ENCODE data around the gene PCDHGC4.

The PCDHGC4 gene

DNA sequence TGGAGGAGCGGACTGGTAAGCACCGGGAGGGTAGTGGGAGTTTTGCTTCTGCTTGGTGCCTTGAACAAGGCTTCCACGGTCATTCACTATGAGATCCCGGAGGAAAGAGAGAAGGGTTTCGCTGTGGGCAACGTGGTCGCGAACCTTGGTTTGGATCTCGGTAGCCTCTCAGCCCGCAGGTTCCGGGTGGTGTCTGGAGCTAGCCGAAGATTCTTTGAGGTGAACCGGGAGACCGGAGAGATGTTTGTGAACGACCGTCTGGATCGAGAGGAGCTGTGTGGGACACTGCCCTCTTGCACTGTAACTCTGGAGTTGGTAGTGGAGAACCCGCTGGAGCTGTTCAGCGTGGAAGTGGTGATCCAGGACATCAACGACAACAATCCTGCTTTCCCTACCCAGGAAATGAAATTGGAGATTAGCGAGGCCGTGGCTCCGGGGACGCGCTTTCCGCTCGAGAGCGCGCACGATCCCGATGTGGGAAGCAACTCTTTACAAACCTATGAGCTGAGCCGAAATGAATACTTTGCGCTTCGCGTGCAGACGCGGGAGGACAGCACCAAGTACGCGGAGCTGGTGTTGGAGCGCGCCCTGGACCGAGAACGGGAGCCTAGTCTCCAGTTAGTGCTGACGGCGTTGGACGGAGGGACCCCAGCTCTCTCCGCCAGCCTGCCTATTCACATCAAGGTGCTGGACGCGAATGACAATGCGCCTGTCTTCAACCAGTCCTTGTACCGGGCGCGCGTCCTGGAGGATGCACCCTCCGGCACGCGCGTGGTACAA is 8.5 kb upstream of the PCDHGC4 start:
- TF ChIP-seq, protein P1, sequence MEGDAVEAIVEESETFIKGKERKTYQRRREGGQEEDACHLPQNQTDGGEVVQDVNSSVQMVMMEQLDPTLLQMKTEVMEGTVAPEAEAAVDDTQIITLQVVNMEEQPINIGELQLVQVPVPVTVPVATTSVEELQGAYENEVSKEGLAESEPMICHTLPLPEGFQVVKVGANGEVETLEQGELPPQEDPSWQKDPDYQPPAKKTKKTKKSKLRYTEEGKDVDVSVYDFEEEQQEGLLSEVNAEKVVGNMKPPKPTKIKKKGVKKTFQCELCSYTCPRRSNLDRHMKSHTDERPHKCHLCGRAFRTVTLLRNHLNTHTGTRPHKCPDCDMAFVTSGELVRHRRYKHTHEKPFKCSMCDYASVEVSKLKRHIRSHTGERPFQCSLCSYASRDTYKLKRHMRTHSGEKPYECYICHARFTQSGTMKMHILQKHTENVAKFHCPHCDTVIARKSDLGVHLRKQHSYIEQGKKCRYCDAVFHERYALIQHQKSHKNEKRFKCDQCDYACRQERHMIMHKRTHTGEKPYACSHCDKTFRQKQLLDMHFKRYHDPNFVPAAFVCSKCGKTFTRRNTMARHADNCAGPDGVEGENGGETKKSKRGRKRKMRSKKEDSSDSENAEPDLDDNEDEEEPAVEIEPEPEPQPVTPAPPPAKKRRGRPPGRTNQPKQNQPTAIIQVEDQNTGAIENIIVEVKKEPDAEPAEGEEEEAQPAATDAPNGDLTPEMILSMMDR (IDR thresholded peaks at IDR 0.05), result no peak

DNA sequence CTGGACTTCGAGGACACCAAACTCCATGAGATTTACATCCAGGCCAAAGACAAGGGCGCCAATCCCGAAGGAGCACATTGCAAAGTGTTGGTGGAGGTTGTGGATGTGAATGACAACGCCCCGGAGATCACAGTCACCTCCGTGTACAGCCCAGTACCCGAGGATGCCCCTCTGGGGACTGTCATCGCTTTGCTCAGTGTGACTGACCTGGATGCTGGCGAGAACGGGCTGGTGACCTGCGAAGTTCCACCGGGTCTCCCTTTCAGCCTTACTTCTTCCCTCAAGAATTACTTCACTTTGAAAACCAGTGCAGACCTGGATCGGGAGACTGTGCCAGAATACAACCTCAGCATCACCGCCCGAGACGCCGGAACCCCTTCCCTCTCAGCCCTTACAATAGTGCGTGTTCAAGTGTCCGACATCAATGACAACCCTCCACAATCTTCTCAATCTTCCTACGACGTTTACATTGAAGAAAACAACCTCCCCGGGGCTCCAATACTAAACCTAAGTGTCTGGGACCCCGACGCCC is 7.7 kb upstream of the PCDHGC4 start:
- TF ChIP-seq, protein P1 (IDR thresholded peaks at IDR 0.05), result no peak

DNA sequence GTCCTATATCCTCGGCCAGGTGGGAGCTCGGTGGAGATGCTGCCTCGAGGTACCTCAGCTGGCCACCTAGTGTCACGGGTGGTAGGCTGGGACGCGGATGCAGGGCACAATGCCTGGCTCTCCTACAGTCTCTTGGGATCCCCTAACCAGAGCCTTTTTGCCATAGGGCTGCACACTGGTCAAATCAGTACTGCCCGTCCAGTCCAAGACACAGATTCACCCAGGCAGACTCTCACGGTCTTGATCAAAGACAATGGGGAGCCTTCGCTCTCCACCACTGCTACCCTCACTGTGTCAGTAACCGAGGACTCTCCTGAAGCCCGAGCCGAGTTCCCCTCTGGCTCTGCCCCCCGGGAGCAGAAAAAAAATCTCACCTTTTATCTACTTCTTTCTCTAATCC is 7.0 kb upstream of the PCDHGC4 start:
- TF ChIP-seq, protein P1 (IDR thresholded peaks at IDR 0.05), result no peak

DNA sequence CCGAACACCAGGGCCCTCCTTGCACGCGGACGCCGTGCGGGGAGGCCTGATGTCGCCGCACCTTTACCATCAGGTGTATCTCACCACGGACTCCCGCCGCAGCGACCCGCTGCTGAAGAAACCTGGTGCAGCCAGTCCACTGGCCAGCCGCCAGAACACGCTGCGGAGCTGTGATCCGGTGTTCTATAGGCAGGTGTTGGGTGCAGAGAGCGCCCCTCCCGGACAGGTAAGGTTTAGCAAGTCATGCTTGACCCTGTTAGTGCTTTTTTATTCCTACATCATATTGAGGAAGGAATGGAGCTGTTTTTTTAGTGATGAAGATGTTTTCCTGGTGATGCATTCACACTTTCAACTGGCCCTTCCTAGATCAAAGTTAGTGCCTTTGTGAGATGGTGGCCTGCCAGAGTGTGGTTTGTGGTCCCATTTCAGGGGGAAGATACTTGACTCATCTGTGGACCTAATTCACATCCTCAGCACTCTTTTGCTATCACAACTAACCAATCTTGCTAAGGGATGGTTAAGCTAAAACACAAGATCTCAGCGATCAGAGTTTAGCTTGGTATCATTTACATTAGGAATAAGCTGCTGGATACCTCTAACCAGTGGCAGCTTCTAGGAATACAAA is 6.4 kb upstream of the PCDHGC4 start:
- TF ChIP-seq, protein P1 (IDR thresholded peaks at IDR 0.05), result peak; percentile 31; the same call in 1 of the 2 replicates

DNA sequence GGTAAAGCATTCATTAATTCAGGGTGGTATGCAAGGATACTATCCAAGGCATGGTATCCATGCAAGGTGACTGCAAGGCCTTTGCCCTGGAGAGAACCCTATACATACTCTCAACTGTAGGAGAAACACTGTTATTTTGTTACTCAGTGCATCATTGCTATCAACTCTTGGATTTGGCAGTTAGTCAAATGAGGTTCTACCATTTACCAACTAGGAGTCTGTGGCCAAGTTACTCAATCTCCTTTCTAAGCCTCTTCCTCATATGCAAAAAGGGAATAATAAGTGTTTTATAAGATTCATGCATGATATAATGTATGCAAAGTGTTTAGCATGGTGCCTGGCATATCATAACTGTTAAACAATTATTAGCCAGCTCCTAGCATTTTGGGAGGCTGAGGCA is 5.1 kb upstream of the PCDHGC4 start:
- TF ChIP-seq, protein P1 (IDR thresholded peaks at IDR 0.05), result no peak

DNA sequence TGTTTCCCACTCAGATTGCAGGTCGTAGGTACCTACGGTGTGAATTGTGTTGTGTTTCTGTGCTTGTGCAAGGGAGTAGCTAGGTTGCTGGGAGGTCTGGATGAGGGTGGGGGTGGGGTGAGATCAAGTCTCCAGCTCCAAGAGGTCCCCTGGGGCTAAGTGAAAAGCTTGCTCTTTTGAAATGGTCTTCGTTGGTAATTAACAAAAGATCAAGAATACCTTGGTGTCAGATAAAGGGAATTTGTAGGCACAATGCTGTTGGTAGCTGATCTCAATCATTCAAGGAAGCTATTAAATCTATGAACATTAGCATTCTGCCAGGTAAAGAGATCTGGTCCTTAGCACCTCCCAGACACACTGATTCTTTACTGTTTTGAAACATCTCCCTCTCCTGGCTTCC is 928 bp upstream of the PCDHGC4 start:
- TF ChIP-seq, protein P1 (IDR thresholded peaks at IDR 0.05), result no peak

DNA sequence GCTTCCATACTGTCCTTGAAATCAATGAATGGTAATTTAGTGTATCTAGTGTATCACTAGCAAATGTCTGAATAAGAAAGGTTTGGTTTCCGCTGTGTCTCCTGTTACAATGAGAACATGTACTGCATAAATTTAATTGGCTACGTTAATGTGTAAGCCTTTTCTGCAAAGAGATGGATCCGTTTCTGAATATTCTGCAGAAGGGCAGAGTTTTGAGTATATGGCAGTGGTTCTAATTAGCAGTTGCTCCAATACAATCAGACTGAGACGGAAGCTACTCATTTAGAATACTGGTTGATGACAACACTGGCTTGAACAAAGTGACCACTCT is 555 bp upstream of the PCDHGC4 start:
- TF ChIP-seq, protein P1 (IDR thresholded peaks at IDR 0.05), result no peak

Data from LNCAP (cell line).